Stimulated activated CD4-positive, alpha-beta T cell treated with anti-CD3 and anti-CD28 coated beads, Interleukin-15, amount 100 ng/mL, for 48 hours (primary cell): ENCODE measurements around the gene PPP5C.
"Not testable (repeated sequence)": the region's sequence is repeated elsewhere in the genome, so short reads cannot be mapped to it uniquely, and the experiment has no call there.

ENCODE experiments used
- DNase-seq, 2 donors: peaks; one replicate each; pipeline ENCODE4 v3.0.0-alpha.2; 2020; ENCODE audit warnings: low read depth in 2 of 2

The PPP5C gene

GRCh38 chr19:46386151-46386550, 39.3 kb downstream of the PPP5C start:
- no peak for DNase-seq

- DNase-seq: no peak
Observed at GRCh38 chr19:46386996-46387712, 40.3 kb downstream of the PPP5C start.

- DNase-seq: no peak
Observed at GRCh38 chr19:46387713-46388130, 40.8 kb downstream of the PPP5C start.

- DNase-seq: no peak
Observed at GRCh38 chr19:46388311-46389095, 41.6 kb downstream of the PPP5C start.

GRCh38 chr19:46390121-46390858, 43.4 kb downstream of the PPP5C start:
- DNase-seq: no peak

GRCh38 chr19:46390866-46391265, 44.0 kb downstream of the PPP5C start:
- DNase-seq: no peak

- DNase-seq: no peak
Observed at GRCh38 chr19:46391296-46392251, 44.7 kb downstream of the PPP5C start.

- DNase-seq: no peak
Observed at GRCh38 chr19:46392252-46392801, 45.4 kb downstream of the PPP5C start.

- no peak for DNase-seq
Observed at GRCh38 chr19:46392837-46393236, 46.0 kb downstream of the PPP5C start.

- no peak for DNase-seq
Observed at GRCh38 chr19:46393456-46394401, 46.8 kb downstream of the PPP5C start.

- no peak for DNase-seq
Observed at GRCh38 chr19:46394402-46394797, 47.5 kb downstream of the PPP5C start.

- not testable (repeated sequence) for DNase-seq
Observed at GRCh38 chr19:46397801-46398479, 51.1 kb downstream of the PPP5C start.

- no peak for DNase-seq
Observed at GRCh38 chr19:46402725-46403124, 55.8 kb downstream of the PPP5C start.

GRCh38 chr19:46404055-46404752, 57.3 kb downstream of the PPP5C start:
- DNase-seq: no peak

- peak in 1 of 2 donors; percentile 15 for DNase-seq
Observed at GRCh38 chr19:46404753-46405468, 58.0 kb downstream of the PPP5C start.

GRCh38 chr19:46406976-46407375, 60.1 kb downstream of the PPP5C start:
- DNase-seq: no peak

GRCh38 chr19:46407856-46408663, 61.2 kb downstream of the PPP5C start:
- no peak for DNase-seq
